ENCODE results near the gene SRMS. TPM values are rescaled to one million over a fixed set of nuclear protein-coding genes. Genes with fewer than 3 reads are reported as not detected.

The SRMS gene
- polyA plus RNA-seq, 1 donor: not detected

DNA sequence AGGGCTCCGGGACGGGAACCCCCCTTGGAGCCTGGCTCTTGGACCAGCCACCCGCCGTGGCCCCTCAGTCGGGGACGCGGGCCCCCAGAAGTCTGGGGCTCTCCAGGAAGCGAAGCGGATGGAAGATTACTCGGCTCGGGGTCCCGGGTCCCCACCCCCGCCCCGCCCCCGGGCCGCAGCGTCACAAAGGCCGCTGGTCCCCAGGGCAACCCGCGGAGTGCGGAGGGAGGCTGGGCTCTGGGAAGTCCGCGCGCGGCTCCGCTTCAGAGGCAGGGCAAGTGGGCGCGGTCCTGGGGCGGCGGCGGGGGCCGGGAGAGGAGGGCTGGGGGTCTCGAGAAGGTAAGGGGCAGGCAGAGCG is 6.4 kb upstream of the SRMS start, which contains the start of gene FNDC11:
Gene FNDC11, plus strand, starts transcription at position 227 of the 358 bp plus-strand sequence. CDS start 1,505 bp downstream, outside the sequence.
- no peak for DNase-seq (ENCODE audit: low read depth)

DNA sequence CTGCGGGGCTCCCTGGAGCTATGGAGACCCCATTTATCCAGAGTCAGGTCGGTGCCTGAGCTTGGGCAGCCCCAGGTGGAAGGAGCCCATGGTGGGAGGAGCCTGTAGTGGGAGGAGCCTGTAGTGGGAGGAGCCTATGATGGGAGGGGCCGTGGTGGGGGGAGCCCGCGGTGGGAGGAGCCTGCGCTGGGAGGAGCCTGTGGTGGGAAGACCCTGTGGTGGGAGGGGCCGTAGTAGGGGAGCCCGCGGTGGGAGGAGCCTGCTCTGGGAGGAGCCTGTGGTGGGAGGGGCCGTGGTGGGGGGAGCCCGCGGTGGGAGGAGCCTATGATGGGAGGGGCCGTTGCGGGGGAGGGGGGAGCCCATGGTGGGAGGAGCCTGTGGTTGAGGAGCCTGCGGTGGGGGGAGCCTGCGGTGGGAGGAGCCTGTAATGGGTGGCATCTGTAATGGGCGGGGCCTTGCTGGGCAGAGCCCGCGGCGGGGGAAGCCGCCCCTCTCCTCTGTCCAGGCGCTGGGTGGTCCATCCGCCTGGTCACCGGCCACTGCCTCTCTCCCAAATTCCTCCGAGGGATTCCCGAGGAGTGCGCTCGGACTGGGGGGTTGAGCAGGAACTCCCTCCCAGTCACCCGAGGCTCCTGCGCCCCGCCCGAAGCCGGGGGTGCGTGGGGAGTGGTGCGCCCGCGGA is 5.8 kb upstream of the SRMS start:
- no peak for DNase-seq (ENCODE audit: low read depth)

DNA sequence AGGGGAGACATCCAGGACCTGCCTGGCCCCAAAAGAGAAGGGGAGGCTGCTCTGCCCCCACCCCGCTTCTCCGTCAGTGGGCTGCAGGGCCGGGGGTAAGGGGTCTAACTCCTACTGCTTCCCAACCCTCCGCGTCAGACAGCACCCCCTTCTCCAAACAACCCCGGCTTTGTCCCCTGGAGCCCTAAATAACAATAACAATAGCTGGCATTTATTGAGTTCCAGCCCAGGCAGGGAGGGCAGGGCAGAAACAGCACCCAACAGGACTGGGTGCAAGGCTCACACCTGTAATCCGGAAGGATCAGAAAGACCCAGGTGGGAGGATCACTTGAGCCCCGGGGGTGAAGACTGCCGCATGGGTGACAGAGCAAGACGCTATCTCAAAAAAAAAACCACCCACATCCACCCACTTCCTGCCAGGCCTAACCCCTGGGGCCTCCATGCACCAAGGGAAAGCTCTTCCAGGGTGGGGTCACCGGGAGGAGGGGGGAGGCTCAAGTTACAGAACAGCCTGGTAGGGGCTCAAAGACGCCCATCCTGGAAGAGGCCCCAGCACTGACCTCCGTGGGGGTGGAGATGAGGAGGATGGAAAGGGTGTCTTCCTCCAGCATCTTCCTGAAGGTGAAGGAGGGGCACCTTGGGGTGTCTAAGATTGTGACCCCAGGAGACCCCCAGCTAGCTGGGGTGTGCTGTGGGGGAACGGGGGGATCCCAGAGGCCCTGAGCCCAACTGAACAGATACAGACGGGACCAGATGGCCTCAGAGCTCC is 5.1 kb upstream of the SRMS start:
- no peak for DNase-seq (ENCODE audit: low read depth)

DNA sequence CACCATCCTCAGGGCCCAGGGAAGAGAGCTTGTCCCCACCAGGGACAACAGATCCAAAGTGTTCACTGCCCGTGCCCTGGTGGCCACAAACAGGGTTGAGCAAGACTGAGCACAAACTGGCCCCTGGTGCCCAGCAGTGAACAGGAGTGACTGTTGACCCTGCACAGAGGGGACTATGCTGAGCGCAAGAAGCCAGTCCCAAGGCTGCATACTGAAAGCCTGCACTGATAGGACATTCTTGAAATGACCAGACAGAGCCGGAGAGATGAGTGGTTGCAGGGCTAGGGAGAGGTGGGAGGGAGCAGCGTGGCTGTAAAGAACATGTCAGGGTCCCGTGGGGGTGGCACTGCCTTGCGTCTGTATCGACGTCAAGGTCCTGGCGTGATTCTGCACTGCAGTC is 3.5 kb upstream of the SRMS start:
- DNase-seq (ENCODE audit: low read depth): no peak

DNA sequence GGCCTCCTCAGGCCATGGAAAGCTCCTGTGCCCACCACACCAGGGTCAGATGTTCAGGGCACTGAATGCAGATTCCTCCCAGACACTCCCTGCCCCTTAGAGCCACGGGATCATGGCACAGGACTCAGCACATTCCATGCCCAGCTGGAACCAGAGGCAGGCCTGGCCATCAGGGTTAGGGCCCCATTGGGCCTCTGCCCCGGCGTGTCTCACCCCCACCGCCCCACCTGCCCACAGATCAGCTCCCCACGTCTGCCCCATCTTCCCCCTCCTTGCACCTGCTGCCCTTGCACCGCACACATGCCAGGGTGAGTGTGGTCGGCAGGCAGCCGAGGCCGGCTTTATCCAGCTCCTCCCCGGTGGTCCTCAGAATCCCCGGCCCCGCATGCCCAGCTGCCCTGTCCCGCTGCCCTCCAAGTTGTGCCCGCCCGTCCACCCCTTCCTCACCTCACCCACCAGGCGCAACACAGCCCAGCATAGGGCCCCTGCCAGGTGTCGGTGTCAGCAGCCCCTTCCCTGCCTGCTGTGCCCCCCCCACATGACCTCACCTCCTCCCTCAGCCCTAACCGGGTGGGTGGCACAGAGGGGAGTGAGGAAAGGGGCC is 2.2 kb upstream of the SRMS start:
- DNase-seq (ENCODE audit: low read depth): no peak

DNA sequence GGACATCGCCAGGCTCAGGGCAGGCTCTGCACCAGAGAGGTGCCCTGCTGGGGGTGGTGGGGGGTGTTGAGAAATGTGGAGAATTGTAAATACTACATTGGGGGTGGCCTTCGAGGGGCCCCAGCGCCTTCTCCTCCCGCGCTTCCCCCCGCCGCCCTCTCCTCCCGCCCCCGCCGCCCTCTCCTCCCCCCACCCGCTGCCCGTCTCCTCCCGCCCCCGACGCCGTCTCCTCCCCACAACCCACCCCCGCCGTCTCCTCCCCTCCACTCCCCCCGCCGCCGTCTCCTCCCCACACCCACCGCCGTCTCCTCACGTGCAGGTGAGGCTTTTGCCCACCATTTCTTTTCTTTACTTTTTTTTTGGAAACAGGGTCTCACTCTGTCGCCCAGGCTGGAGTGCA is 1.5 kb upstream of the SRMS start:
- no peak for DNase-seq (ENCODE audit: low read depth)

DNA sequence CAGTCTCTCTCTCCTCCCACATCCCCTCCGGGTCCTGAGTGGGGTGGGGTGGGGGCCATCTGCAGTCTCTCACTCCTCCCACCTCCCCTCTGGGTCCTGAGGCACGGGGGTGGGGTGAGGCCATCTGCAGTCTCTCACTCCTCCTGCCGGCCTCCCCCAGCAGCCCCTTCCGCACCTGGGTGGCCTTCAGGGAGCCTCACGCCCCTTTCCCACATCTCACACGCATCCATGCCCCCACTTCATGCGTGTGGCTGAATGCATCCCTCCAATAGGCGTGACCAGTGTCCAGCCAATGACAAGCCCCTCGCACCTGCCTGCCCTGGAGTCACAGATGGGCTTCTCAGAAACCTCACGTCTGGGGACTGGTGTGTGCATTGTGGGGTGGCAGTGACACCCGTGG is 993 bp upstream of the SRMS start:
- no peak for DNase-seq (ENCODE audit: low read depth)

DNA sequence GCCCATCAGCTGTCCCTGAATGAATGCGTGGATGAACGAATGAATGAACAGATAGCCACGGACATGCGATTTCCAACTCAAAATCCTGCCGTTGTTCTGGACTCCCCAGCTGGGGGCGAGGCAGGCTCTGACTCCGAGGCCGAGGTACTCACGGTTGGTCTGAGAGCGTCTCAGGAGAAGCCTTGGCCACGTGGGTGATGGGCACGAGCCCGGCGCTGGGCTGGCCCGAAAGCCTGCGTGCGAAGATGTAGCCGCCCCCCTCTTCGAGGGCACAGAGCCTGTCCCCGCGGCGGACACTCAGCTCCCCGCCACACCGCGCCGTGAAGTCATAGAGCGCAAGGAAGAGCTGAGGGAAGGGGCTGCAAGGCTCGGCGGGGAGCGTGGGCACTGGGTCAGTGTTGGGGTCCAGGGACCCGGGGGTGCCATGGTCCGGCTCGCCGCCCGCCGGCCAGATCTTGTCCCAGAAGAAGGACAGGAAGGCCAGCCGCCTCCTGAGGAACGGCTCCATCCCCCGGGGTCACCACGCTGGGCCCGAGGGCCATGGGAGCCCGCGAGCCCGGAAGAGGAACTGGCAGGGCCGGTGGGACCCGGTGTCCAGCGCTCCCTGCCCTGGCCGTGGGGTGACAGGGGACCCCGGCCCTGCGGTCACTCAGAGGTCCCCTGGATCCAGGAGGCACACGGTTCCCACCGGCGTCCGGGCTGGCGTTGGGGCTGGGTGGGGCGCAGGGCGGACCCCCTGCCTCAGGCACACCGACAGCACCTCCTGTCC is 409 bp downstream of the SRMS start:
- DNase-seq (ENCODE audit: low read depth): no peak

DNA sequence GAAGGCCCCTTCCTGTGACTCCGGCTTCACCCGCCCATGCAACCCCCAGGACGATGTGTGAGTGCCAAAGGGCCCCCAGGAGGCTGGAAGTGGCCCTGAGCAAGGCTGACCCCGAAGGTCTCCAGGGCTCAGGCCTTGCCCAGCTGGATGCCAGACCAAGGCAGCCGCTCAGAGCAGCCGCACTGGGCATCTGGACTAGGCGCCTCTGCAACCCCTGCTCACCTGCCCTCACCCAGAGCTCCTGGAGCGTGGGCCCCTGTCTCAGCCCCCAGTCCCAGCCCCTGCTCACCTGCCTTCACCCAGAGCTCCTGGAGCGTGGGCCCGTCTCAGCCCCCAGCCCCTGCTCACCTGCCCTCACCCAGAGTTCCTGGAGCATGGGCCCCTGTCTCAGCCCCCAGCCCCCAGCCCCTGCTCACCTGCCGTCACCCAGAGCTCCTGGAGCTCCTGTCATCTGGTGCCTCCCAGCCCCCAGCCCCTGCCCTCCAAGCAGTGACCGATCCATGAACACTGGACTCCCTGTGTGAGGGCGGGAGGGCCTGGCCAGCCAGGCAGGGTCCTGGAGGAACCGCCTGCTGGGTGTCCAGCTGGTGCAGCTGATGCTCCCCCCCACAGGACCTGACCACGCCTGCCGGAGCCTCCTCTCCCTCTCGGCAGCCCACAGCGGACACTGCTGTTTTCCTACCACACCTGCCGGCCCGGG is 1.1 kb downstream of the SRMS start:
- no peak for DNase-seq (ENCODE audit: low read depth)

DNA sequence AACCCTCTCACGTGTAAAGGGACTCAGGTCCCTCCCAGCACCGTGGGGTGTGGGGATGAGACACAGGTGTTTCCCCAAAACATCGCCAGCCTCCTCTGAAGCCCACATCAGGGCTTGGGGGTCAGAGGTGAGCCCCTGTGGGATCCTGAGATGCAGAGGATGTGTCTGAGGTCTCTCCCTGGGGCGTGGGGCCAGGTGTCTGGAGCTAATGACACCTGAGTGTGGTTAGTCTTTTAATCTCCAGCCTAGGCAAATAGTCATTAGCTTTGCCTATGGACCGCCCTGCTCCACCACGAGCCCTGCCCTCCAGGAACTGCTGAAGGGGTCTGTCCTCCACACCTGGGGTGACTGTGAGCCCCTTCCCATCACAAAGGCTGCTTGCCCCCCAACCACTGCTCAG is 1.7 kb downstream of the SRMS start:
- DNase-seq (ENCODE audit: low read depth): no peak

DNA sequence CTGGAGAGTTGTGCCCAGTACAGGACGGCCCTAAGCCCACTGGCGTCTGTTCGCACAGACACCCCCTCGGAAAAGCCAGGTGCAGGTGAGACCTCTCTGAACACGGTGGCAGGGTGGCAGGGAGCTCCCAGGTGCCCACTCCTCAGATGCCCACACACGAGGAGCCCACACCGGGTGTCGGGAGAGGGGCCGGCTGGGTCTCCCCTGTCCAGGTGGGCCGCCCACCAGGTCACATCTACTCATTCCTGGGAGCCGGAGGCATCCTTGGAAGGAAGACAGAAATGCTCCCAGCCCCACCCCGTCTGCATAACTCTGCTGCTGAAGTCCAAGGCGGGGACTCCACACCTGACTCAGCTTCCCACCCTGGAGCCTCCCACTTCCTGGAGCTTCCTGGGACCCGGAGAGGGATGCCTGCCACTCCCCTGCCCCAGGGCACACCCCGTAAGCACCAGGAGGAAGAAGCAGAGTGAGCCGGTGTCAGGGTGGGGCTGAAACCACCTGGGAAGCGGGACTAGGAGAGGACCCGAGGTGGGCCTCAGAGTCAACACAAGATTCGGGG is 2.5 kb downstream of the SRMS start:
- DNase-seq (ENCODE audit: low read depth): no peak

DNA sequence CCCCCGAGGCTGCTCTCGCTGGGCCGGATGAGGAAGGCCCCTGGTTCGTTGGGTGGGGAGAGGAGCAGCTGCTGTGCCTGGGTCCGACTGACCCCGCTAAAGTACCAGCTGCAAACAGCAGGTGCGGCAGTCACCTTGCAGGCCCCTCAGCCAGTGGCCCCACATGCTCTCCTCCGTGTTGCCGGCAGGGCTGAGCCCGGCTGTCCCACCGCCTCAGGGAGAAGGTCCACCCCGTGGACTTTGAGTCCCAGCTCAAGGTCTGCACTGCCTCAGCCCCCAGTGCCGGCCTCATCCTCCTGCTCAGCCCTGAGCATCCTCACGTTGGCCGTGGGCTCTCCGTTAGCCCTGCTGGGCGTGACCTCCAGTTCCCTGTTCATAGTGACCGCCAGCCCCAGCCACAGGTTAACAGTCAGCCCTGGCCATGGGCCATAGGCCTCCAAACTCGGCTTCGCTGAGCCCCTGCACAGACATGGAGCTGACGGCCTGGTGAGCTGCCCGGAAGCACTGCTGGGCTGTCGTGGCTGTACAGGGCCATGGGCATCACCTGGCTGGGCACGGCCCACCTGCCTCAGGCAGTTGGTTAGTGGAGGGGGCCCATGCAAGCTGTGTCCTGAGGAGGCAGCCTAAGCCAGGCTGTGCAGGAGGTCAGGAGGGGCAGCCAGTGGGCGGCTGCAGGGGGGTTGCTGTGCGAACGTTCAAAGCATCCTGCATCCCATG is 3.1 kb downstream of the SRMS start:
- no peak for DNase-seq (ENCODE audit: low read depth)

DNA sequence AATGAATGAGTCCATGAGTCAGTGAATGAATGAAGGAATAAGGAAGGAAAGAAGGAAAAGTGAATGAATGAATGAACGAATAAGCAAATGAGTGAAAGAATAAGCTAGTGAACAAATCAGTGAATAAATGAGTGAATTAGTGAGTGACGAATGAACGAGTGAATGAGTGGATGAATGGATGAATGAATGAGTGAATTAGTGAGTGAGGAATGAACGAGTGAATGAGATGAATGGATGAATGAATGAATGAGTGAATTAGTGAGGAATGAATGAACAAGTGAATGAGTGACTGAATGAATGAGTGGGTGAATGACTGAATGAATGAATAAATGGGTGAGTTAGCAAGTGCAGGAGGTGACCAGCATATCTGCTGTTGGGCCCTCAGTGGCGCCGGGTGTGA is 3.8 kb downstream of the SRMS start:
- no peak for DNase-seq (ENCODE audit: low read depth)

DNA sequence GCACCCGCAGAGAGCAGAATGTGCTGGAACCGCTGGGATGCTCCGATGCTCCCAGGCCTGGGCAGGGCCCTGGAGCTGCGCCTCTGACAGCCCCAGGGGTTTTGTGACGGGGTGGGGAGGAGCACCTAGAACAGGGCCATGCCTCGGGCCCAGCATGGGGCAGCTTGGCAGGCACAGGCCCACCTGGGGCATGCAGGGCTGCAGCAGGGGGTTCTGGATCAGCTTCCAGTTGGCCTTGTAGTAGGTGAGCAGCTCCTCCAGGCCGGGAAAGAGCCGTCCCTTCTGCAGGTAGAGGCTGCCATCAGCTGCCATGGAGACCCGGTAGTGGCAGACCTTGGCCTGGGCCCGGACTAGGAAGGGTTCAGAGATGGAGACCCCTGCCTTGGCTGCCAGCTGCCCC is 4.4 kb downstream of the SRMS start:
- DNase-seq (ENCODE audit: low read depth): no peak

DNA sequence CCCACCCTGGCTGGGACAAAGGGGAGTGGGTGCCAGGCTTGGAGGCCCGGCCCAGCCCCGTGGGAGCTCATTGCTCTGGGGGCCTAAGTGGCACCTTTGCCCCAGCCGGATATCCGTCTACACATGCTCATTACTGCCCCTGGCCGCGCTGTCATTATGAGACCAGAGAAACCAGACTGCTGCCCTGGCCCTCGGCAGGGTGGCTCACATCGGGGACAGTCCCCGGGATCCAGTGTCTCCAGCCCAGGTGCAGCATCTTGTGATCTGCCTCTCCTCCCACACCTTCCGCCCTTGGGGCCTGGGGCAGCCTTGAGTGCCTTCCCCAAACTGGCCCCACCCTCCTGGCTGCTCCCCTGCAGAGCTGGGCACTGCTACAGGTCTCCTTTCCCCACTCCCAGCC is 4.9 kb downstream of the SRMS start:
- DNase-seq (ENCODE audit: low read depth): no peak

DNA sequence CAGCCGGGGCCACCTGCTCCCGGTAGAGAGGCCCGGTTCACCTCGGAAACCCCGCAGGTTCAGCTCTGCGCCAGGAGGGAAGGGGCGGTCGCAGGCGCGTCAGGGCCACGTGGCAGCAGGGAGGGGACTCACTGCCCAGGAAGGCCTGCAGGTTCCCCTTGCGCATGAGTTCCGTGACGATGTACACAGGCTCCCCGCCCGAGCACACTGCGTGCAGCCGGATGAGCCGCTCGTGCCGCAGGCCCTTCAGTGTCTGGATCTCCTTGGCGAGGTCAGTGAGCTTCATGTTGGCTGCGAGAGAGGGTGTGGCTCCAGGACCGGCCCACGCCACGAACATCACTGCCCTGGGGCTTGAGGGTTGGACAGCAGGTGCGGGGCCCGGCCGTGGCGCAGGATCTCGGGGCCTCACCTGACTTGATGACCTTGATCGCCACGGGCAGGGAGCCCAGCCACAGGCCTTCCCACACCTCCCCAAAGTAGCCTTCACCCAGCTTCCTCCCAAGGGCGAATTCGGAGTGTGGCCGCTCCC is 5.5 kb downstream of the SRMS start:
- no peak for DNase-seq (ENCODE audit: low read depth)

DNA sequence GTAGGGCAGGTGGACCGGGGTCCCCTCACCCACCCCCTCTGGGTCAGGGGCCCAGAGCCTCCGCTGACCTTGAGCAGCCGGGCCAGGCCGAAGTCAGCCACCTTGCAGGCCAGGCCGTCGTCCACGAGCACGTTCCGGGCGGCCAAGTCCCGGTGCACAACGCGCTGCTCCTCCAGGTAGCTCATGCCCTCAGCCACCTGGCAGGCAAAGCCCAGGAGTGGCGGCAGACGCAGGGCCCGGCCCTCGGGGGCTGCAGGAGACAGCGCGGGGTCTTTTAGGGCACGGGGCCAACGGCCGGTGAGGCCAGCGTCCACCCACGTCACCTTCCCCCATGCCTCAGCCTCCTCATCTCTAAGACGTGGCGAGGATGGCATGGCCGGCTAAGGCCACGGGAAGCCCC is 6.2 kb downstream of the SRMS start:
- no peak for DNase-seq (ENCODE audit: low read depth)

DNA sequence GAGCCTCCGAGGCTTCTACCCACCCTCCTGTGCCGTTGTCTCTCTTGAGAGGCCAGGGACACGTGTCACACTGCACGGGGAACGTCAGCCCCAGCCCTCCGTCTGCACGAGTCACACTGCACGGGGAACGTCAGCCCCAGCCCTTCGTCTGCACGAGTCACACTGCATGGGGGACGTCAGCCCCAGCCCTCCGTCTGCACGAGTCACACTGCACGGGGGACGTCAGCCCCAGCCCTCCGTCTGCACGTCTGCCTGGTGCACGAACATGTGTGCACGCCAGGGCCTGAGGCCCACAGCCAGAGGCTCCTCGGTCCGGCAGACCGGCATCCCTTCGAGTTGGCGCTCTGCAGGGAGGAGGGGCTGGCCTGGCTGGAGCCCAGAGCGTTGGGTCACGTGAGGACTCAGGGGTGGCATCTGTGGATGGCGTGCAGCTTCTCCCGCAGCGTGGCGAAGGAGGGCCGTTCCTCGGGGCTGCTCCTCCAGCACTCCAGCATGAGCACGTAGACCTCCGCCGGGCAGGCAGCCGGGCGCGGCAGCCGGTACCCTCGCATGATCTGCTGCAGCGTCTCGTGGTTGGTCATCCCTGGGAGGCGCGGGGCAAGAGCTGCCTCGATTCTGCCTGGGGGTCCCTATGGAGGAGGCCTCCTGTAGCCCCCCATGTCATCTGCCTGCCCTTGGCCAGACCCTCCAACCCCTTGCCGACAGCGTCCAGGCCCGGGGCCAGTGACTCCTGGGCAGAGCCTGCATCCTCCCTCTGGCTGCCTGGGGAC is 6.9 kb downstream of the SRMS start:
- no peak for DNase-seq (ENCODE audit: low read depth)

All from forelimb muscle (tissue), 1 donor.